Measurements from ENCODE around the gene GGCX. TPM values are rescaled to one million over a fixed set of nuclear protein-coding genes. Genes with fewer than 3 reads are reported as not detected.

The GGCX gene
- total and polyA plus RNA-seq, 2 of the 4 experiments (the other 2 are of a cell fraction), result 35.0 to 39.4 TPM

- Histone ChIP-seq H4K5ac (ENCODE audit: low read depth, low read length) (no peak overlapping the region), H2BK5ac (ENCODE audit: low read depth, low read length, poor library complexity, severe bottlenecking) (no peak overlapping the region), H3K18ac (ENCODE audit: low read depth, low read length) (no peak overlapping the region), H4K20me1 (ENCODE audit: insufficient read depth, low read length) (peaks cover 7% of the 10 kb centered on the region; the same call in 1 of the 2 replicates), H4K8ac (ENCODE audit: low read depth in 2 of 2, low read length in 2 of 2) (no peak overlapping the region), H3K4me1 (ENCODE audit: control insufficient read depth, insufficient read depth, low read length) (peaks cover 40% of the 10 kb centered on the region), H2BK15ac (ENCODE audit: low read depth, low read length) (no peak overlapping the region), H3K4me2 (ENCODE audit: low read depth, low read length) (no peak overlapping the region), H3K27ac (ENCODE audit: insufficient read depth, low read length) (no peak overlapping the region), H3K14ac (replicated peaks; ENCODE audit: low read depth, low read length) (no peak overlapping the region), H4K91ac (ENCODE audit: insufficient read depth, low read depth, low read length) (no peak overlapping the region), H3K4ac (ENCODE audit: low read depth, low read length) (no peak overlapping the region), H3K56ac (ENCODE audit: extremely low read depth, insufficient read depth, low read length) (no peak overlapping the region), H3K9ac (ENCODE audit: low read depth, low read length) (no peak overlapping the region), H3K9me3 (ENCODE audit: control insufficient read depth, insufficient read depth, low read length) (no peaks in the 10 kb centered on the region), H3K27me3 (ENCODE audit: control insufficient read depth, insufficient read depth, low read length) (no peaks in the 10 kb centered on the region), H3K9me1 (ENCODE audit: insufficient read depth, low read length) (peaks cover 40% of the 10 kb centered on the region), H2AK5ac (ENCODE audit: low read depth, low read length) (no peak overlapping the region), H2BK120ac (ENCODE audit: low read depth, low read length) (no peak overlapping the region), H3K4me3 (ENCODE audit: insufficient read depth, low read depth, low read length) (no peak overlapping the region), H2AFZ (replicated peaks; ENCODE audit: low read length, poor library complexity) (no peak overlapping the region), H2BK20ac (ENCODE audit: low read depth, low read length) (peak overlapping the region; percentile 1; the same call in 1 of the 2 replicates), H3K23ac (ENCODE audit: low read depth, low read length) (no peak overlapping the region), H3K36me3 (ENCODE audit: control insufficient read depth, insufficient read depth, low read length) (no peaks in the 10 kb centered on the region), H3K79me1 (ENCODE audit: low read depth in 1 of 2, low read length in 2 of 2) (peaks cover 19 to 74% of the 10 kb centered on the region in 2 experiments), H2AK9ac (replicated peaks; ENCODE audit: low read depth, low read length, poor library complexity) (no peak overlapping the region)
- BruUV-seq (replicated peaks), result no TSS peak
- POLR2A ChIA-PET (ENCODE audit: unreplicated experiment), result interaction anchor here (1.2 kb wide), 1 partner anchor 8 kb away, joined by 9 read pairs; the partner anchor contains the start of gene RNF181
- CTCF ChIA-PET, result no interaction called here
- WGBS, 2 experiments (ENCODE audit: extremely low coverage in 2 of 2, insufficient read length in 1 of 2), result 75% methylated on average over 4 of the region's 4 CpGs; no CpG with 5 or more reads in 1 of the 2 experiments
- in situ Hi-C loops (cut with MboI; ENCODE audit: low sequenced_read_pairs) (no loop called here), dilution Hi-C loops (cut with HindIII; ENCODE audit: low sequenced_read_pairs, unreplicated experiment) (no loop called here), intact Hi-C loops (cut with micrococcal nuclease) (no loop called here)
- DNase-seq, result no peak
- TF ChIP-seq BHLHE40 (IDR thresholded peaks at IDR 0.05; ENCODE audit: low read depth, low read length) (no peak), FOS (IDR thresholded peaks at IDR 0.05; ENCODE audit: low read depth, low read length) (no peak), CEBPB (IDR thresholded peaks at IDR 0.05; ENCODE audit: low read depth, low read length) (no peak), MAZ (IDR thresholded peaks at IDR 0.05; ENCODE audit: borderline replicate concordance, low read depth, low read length) (no peak)
- no peak for ATAC-seq (ENCODE audit: low read depth)
These were observed 26.9 kb upstream of the GGCX start for GRCh38 chr2:85588236-85588635.

Data from IMR-90 (cell line).